ENCODE measurements around the gene SETD5. TPM values are rescaled to one million over a fixed set of nuclear protein-coding genes. Genes with fewer than 3 reads are reported as not detected.

SETD5 gene
- total RNA-seq, 1 donor from 2014 or later = 123 TPM

GRCh38 chr3:9499455-9500107 is 102.2 kb downstream of the SETD5 start:
- H3K27ac Mint-ChIP-seq (ENCODE audit: unreplicated experiment) = no peak overlapping the region
- TF ChIP-seq CTCF (IDR thresholded peaks at IDR 0.05) = no peak

GRCh38 chr3:9500108-9501050 is 103.0 kb downstream of the SETD5 start:
- Mint-ChIP-seq H3K36me3 (ENCODE audit: low read depth) (no peaks in the 10 kb centered on the region), H3K27ac (ENCODE audit: unreplicated experiment) (no peak overlapping the region), H3K4me1 (ENCODE audit: low read depth) (peaks cover 6% of the 10 kb centered on the region), H3K27me3 (ENCODE audit: low read depth) (peaks cover 15% of the 10 kb centered on the region), H3K4me3 (ENCODE audit: unreplicated experiment) (peak overlapping the region; percentile 52), H3K9me3 (ENCODE audit: low read depth) (no peaks in the 10 kb centered on the region)
- TF ChIP-seq CTCF (IDR thresholded peaks at IDR 0.05) = peak; percentile 85
- no peak for DNase-seq (ENCODE audit: low spot score)

More at GRCh38 chr3:9499455-9500107, 102.2 kb downstream of the SETD5 start:
- Mint-ChIP-seq H3K36me3 (ENCODE audit: low read depth) (peaks cover under 1% of the 10 kb centered on the region), H3K9me3 (ENCODE audit: low read depth) (no peaks in the 10 kb centered on the region), H3K4me3 (ENCODE audit: unreplicated experiment) (peak overlapping the region; percentile 52), H3K4me1 (ENCODE audit: low read depth) (peaks cover 6% of the 10 kb centered on the region), H3K27me3 (ENCODE audit: low read depth) (peaks cover 15% of the 10 kb centered on the region)
- no peak for DNase-seq (ENCODE audit: low spot score)

- Mint-ChIP-seq H3K4me1 (ENCODE audit: low read depth) (peaks cover 6% of the 10 kb centered on the region), H3K4me3 (ENCODE audit: unreplicated experiment) (no peak overlapping the region), H3K27ac (ENCODE audit: unreplicated experiment) (no peak overlapping the region), H3K36me3 (ENCODE audit: low read depth) (no peaks in the 10 kb centered on the region), H3K9me3 (ENCODE audit: low read depth) (no peaks in the 10 kb centered on the region), H3K27me3 (ENCODE audit: low read depth) (peaks cover 15% of the 10 kb centered on the region)
- no peak for TF ChIP-seq CTCF (IDR thresholded peaks at IDR 0.05)
- no peak for DNase-seq (ENCODE audit: low spot score)
Observed at GRCh38 chr3:9501226-9501625, 103.8 kb downstream of the SETD5 start.

GRCh38 chr3:9503283-9503682 is 105.9 kb downstream of the SETD5 start:
- H3K27ac Mint-ChIP-seq (ENCODE audit: unreplicated experiment) = no peak overlapping the region
- DNase-seq (ENCODE audit: low spot score) = no peak
- H3K4me1 Mint-ChIP-seq (ENCODE audit: low read depth) = peaks cover 6% of the 10 kb centered on the region
- no peak overlapping the region for H3K4me3 Mint-ChIP-seq (ENCODE audit: unreplicated experiment)
- peaks cover 24% of the 10 kb centered on the region for H3K27me3 Mint-ChIP-seq (ENCODE audit: low read depth)
- TF ChIP-seq CTCF (IDR thresholded peaks at IDR 0.05) = peak; percentile 91
- H3K36me3 Mint-ChIP-seq (ENCODE audit: low read depth) = no peaks in the 10 kb centered on the region
- H3K9me3 Mint-ChIP-seq (ENCODE audit: low read depth) = no peaks in the 10 kb centered on the region

Measured in chondrocyte (in vitro differentiated cells).